Stimulated activated naive B cell treated with anti-CD40 and anti-IgM and Interleukin-4, amounts not matched to agents 10 μg/mL and 1 μg/mL and 100 μg/mL, for 72 hours (primary cell): ENCODE measurements around the gene MRPS35.

ENCODE experiments used
- ATAC-seq, 2 donors: fragments of 150-1000 bp; cut with Tn5 transposase; replicated peaks; 2 replicates each; pipeline ENCODE4 v1.10.0; 2021; ENCODE audit warnings: moderate library complexity in 1 of 2
- DNase-seq: peaks from one replicate; pipeline ENCODE4 v3.0.0; 2021
- H3K27ac Mint-ChIP-seq: one replicate; pipeline ENCODE4 v1.8.0; 2022; ENCODE audit warnings: mild to moderate bottlenecking, mixed read lengths
- H3K27me3 Mint-ChIP-seq, 2 donors: one replicate each; pipeline ENCODE4 v1.8.0; 2022; ENCODE audit warnings: mixed read lengths in 2 of 2
- H3K36me3 Mint-ChIP-seq, 2 donors: one replicate each; pipeline ENCODE4 v1.8.0; 2022; ENCODE audit warnings: mixed read lengths in 2 of 2, mild to moderate bottlenecking in 1 of 2
- H3K4me1 Mint-ChIP-seq, 2 donors: one replicate each; pipeline ENCODE4 v1.8.0; 2022; ENCODE audit warnings: mixed read lengths in 2 of 2, mild to moderate bottlenecking in 1 of 2
- H3K4me3 Mint-ChIP-seq, 2 donors: one replicate each; pipeline ENCODE4 v1.8.0; 2022; ENCODE audit warnings: mild to moderate bottlenecking in 2 of 2, mixed read lengths in 2 of 2, moderate library complexity in 1 of 2
- H3K9me3 Mint-ChIP-seq, 2 donors: one replicate each; pipeline ENCODE4 v1.8.0; 2022; ENCODE audit warnings: mixed read lengths in 2 of 2, mild to moderate bottlenecking in 1 of 2

MRPS35 gene

GRCh38 chr12:27710592-27711316 is at the start of gene MRPS35:
TSS of gene MRPS35 (plus strand) at chr12:27710832. CDS start at chr12:27710844, 12 bp downstream.
- H3K36me3 Mint-ChIP-seq = peaks cover 6 to 23% of the 10 kb centered on the region in 2 donors
- H3K27ac Mint-ChIP-seq = peak within 1 kb of the TSS; percentile 98
- H3K4me1 Mint-ChIP-seq = peaks cover 11 to 16% of the 10 kb centered on the region in 2 donors
- ATAC-seq = peak; percentile 98
- no peaks in the 10 kb centered on the region for H3K9me3 Mint-ChIP-seq
- peak; percentile 94 for DNase-seq
- no peaks in the 10 kb centered on the region for H3K27me3 Mint-ChIP-seq
- H3K4me3 Mint-ChIP-seq = peak within 1 kb of the TSS; percentile 93 to 98

- no peaks in the 10 kb centered on the region for H3K4me1 Mint-ChIP-seq
- no peaks in the 10 kb centered on the region for H3K27me3 Mint-ChIP-seq
Observed at GRCh38 chr12:27665704-27666103, 44.9 kb upstream of the MRPS35 start.

GRCh38 chr12:27666510-27666909 is 44.1 kb upstream of the MRPS35 start:
- Mint-ChIP-seq H3K27ac (no peak overlapping the region), H3K27me3 (no peaks in the 10 kb centered on the region), H3K4me3 (no peak overlapping the region), H3K9me3 (no peaks in the 10 kb centered on the region), H3K36me3 (peaks cover 32 to 44% of the 10 kb centered on the region in 2 donors), H3K4me1 (no peaks in the 10 kb centered on the region)
- DNase-seq (no peak), ATAC-seq (no peak)

More at GRCh38 chr12:27665704-27666103, 44.9 kb upstream of the MRPS35 start:
- H3K4me3 Mint-ChIP-seq = no peak overlapping the region
- DNase-seq (no peak), ATAC-seq (no peak)
- H3K27ac Mint-ChIP-seq = no peak overlapping the region
- H3K9me3 Mint-ChIP-seq = no peaks in the 10 kb centered on the region
- peaks cover 35 to 45% of the 10 kb centered on the region in 2 donors for H3K36me3 Mint-ChIP-seq

- DNase-seq = no peak
- H3K36me3 Mint-ChIP-seq = peaks cover 31 to 44% of the 10 kb centered on the region in 2 donors
- H3K9me3 Mint-ChIP-seq = no peaks in the 10 kb centered on the region
- no peak overlapping the region for H3K27ac Mint-ChIP-seq
- H3K27me3 Mint-ChIP-seq = no peaks in the 10 kb centered on the region
- H3K4me3 Mint-ChIP-seq = no peak overlapping the region
- H3K4me1 Mint-ChIP-seq = no peaks in the 10 kb centered on the region
- no peak for ATAC-seq
Observed at GRCh38 chr12:27667540-27667939, 43.1 kb upstream of the MRPS35 start.

GRCh38 chr12:27672051-27672450 is 38.6 kb upstream of the MRPS35 start:
- peak overlapping the region; percentile 57 for H3K27ac Mint-ChIP-seq
- no peaks in the 10 kb centered on the region for H3K9me3 Mint-ChIP-seq
- ATAC-seq (no peak), DNase-seq (no peak)
- H3K4me3 Mint-ChIP-seq = no peak overlapping the region
- no peaks in the 10 kb centered on the region for H3K27me3 Mint-ChIP-seq
- no peaks in the 10 kb centered on the region for H3K4me1 Mint-ChIP-seq
- H3K36me3 Mint-ChIP-seq = peaks cover 20 to 33% of the 10 kb centered on the region in 2 donors

- H3K27me3 Mint-ChIP-seq = no peaks in the 10 kb centered on the region
- ATAC-seq (no peak), DNase-seq (no peak)
- H3K9me3 Mint-ChIP-seq = no peaks in the 10 kb centered on the region
- H3K4me3 Mint-ChIP-seq = no peak overlapping the region
- no peaks in the 10 kb centered on the region for H3K4me1 Mint-ChIP-seq
- H3K27ac Mint-ChIP-seq = no peak overlapping the region
- H3K36me3 Mint-ChIP-seq = peaks cover 16 to 35% of the 10 kb centered on the region in 2 donors
Observed at GRCh38 chr12:27672643-27673042, 38.0 kb upstream of the MRPS35 start.

GRCh38 chr12:27673101-27673718 is 37.4 kb upstream of the MRPS35 start:
- Mint-ChIP-seq H3K4me3 (no peak overlapping the region), H3K27ac (no peak overlapping the region), H3K36me3 (peaks cover 18 to 30% of the 10 kb centered on the region in 2 donors), H3K9me3 (no peaks in the 10 kb centered on the region), H3K4me1 (no peaks in the 10 kb centered on the region), H3K27me3 (no peaks in the 10 kb centered on the region)
- DNase-seq = no peak
- ATAC-seq = no peak

GRCh38 chr12:27674989-27675388 is 35.6 kb upstream of the MRPS35 start:
- Mint-ChIP-seq H3K4me1 (no peaks in the 10 kb centered on the region), H3K27ac (no peak overlapping the region), H3K27me3 (no peaks in the 10 kb centered on the region), H3K9me3 (no peaks in the 10 kb centered on the region), H3K36me3 (peaks cover 20 to 36% of the 10 kb centered on the region in 2 donors), H3K4me3 (no peak overlapping the region)
- ATAC-seq = no peak
- no peak for DNase-seq

- ATAC-seq = no peak
- Mint-ChIP-seq H3K27me3 (no peaks in the 10 kb centered on the region), H3K4me3 (no peak overlapping the region), H3K36me3 (peaks cover 13 to 38% of the 10 kb centered on the region in 2 donors), H3K27ac (no peak overlapping the region), H3K4me1 (no peaks in the 10 kb centered on the region), H3K9me3 (no peaks in the 10 kb centered on the region)
- no peak for DNase-seq
Observed at GRCh38 chr12:27680619-27681018, 30.0 kb upstream of the MRPS35 start.

- Mint-ChIP-seq H3K36me3 (peaks cover 17 to 36% of the 10 kb centered on the region in 2 donors), H3K27me3 (no peaks in the 10 kb centered on the region), H3K27ac (no peak overlapping the region), H3K4me3 (no peak overlapping the region), H3K9me3 (no peaks in the 10 kb centered on the region), H3K4me1 (no peaks in the 10 kb centered on the region)
- DNase-seq (no peak), ATAC-seq (no peak)
Observed at GRCh38 chr12:27682534-27682933, 28.1 kb upstream of the MRPS35 start.

- Mint-ChIP-seq H3K27ac (no peak overlapping the region), H3K27me3 (no peaks in the 10 kb centered on the region), H3K4me3 (no peak overlapping the region), H3K4me1 (peaks cover 6 to 8% of the 10 kb centered on the region in 2 donors), H3K9me3 (no peaks in the 10 kb centered on the region), H3K36me3 (peaks cover 26 to 29% of the 10 kb centered on the region in 2 donors)
- no peak for DNase-seq
- ATAC-seq = no peak
Observed at GRCh38 chr12:27685274-27685673, 25.4 kb upstream of the MRPS35 start.

- H3K36me3 Mint-ChIP-seq = peaks cover 26 to 33% of the 10 kb centered on the region in 2 donors
- DNase-seq (no peak), ATAC-seq (no peak)
- H3K27ac Mint-ChIP-seq = no peak overlapping the region
- no peaks in the 10 kb centered on the region for H3K9me3 Mint-ChIP-seq
- H3K27me3 Mint-ChIP-seq = no peaks in the 10 kb centered on the region
- H3K4me3 Mint-ChIP-seq = no peak overlapping the region
- peaks cover 6 to 8% of the 10 kb centered on the region in 2 donors for H3K4me1 Mint-ChIP-seq
Observed at GRCh38 chr12:27686147-27686546, 24.5 kb upstream of the MRPS35 start.

- no peak for ATAC-seq
- Mint-ChIP-seq H3K4me3 (no peak overlapping the region), H3K9me3 (no peaks in the 10 kb centered on the region), H3K27me3 (no peaks in the 10 kb centered on the region), H3K27ac (no peak overlapping the region), H3K36me3 (peaks cover 28 to 38% of the 10 kb centered on the region in 2 donors), H3K4me1 (peaks cover 6 to 8% of the 10 kb centered on the region in 2 donors)
- no peak for DNase-seq
Observed at GRCh38 chr12:27688671-27689070, 22.0 kb upstream of the MRPS35 start.

- H3K9me3 Mint-ChIP-seq = no peaks in the 10 kb centered on the region
- ATAC-seq (peak; percentile 33 to 62), DNase-seq (no peak)
- no peak overlapping the region for H3K4me3 Mint-ChIP-seq
- H3K27ac Mint-ChIP-seq = no peak overlapping the region
- no peaks in the 10 kb centered on the region for H3K27me3 Mint-ChIP-seq
- peaks cover 28 to 38% of the 10 kb centered on the region in 2 donors for H3K36me3 Mint-ChIP-seq
- H3K4me1 Mint-ChIP-seq = peaks cover 6 to 8% of the 10 kb centered on the region in 2 donors
Observed at GRCh38 chr12:27689558-27690180, 21.0 kb upstream of the MRPS35 start.
